Activated naive CD4-positive, alpha-beta T cell treated with anti-CD3 and anti-CD28 coated beads, Interleukin-2, amount 10 ng/mL, durations not matched to agents 7 days and 5 days (primary cell): ENCODE results near the gene PARP8.
A peak's percentile ranks its signal among the peaks of the same experiment; 100 is the strongest.
"Not testable (repeated sequence)": the region's sequence is repeated elsewhere in the genome, so short reads cannot be mapped to it uniquely, and the experiment has no call there.

Experiments
- CTCF ChIA-PET: fragments of 350-600 bp; sonication (Branson Sonifier 250); formaldehyde crosslinking; loops from one replicate; lab custom pipeline; 2021; ENCODE audit warnings: antibody characterized with exemption; lab: Charles Lee
- DNase-seq: peaks from one replicate; pipeline ENCODE4 v3.0.0-alpha.2; 2020
- H3K27ac Mint-ChIP-seq: one replicate; pipeline ENCODE4 v1.8.0; 2021; ENCODE audit warnings: mild to moderate bottlenecking, moderate library complexity, mixed read lengths
- H3K27me3 Mint-ChIP-seq: one replicate; pipeline ENCODE4 v1.8.0; 2021; ENCODE audit warnings: mild to moderate bottlenecking, mixed read lengths
- H3K36me3 Mint-ChIP-seq: one replicate; pipeline ENCODE4 v1.8.0; 2021; ENCODE audit warnings: mixed read lengths
- H3K4me1 Mint-ChIP-seq: one replicate; pipeline ENCODE4 v1.8.0; 2021; ENCODE audit warnings: mixed read lengths
- H3K4me3 Mint-ChIP-seq: one replicate; pipeline ENCODE4 v1.8.0; 2021; ENCODE audit warnings: mild to moderate bottlenecking, moderate library complexity, mixed read lengths
- H3K9me3 Mint-ChIP-seq: one replicate; pipeline ENCODE4 v1.8.0; 2021; ENCODE audit warnings: mixed read lengths

Gene PARP8

GRCh38 chr5:50752800-50753199 lies 86.4 kb downstream of the PARP8 start:
- Mint-ChIP-seq H3K27me3 (no peaks in the 10 kb centered on the region), H3K27ac (no peak overlapping the region), H3K9me3 (peaks cover 7% of the 10 kb centered on the region), H3K4me3 (no peak overlapping the region), H3K4me1 (peaks cover 23% of the 10 kb centered on the region), H3K36me3 (peaks cover 32% of the 10 kb centered on the region)
- DNase-seq: no peak
- CTCF ChIA-PET: interaction anchor here (1.4 kb wide), 1 partner anchor 10 kb away, joined by 4 read pairs; no protein-coding TSS in a partner anchor

- Mint-ChIP-seq H3K36me3 (peaks cover 50% of the 10 kb centered on the region), H3K27ac (no peak overlapping the region), H3K4me3 (no peak overlapping the region)
Observed at GRCh38 chr5:50759526-50760270, 93.3 kb downstream of the PARP8 start.

GRCh38 chr5:50763351-50763750 lies 96.9 kb downstream of the PARP8 start:
- H3K36me3 Mint-ChIP-seq: peaks cover 49% of the 10 kb centered on the region
- no peak overlapping the region for H3K27ac Mint-ChIP-seq
- CTCF ChIA-PET: no interaction called here
- no peaks in the 10 kb centered on the region for H3K9me3 Mint-ChIP-seq
- H3K4me3 Mint-ChIP-seq: no peak overlapping the region
- no peak for DNase-seq
- H3K4me1 Mint-ChIP-seq: peaks cover 2% of the 10 kb centered on the region
- no peaks in the 10 kb centered on the region for H3K27me3 Mint-ChIP-seq

More at GRCh38 chr5:50759526-50760270, 93.3 kb downstream of the PARP8 start:
- Mint-ChIP-seq H3K27me3 (no peaks in the 10 kb centered on the region), H3K9me3 (peaks cover 4% of the 10 kb centered on the region), H3K4me1 (no peaks in the 10 kb centered on the region)
- DNase-seq: no peak
- CTCF ChIA-PET: no interaction called here

GRCh38 chr5:50763846-50764245 lies 97.4 kb downstream of the PARP8 start:
- peaks cover 6% of the 10 kb centered on the region for H3K4me1 Mint-ChIP-seq
- no peaks in the 10 kb centered on the region for H3K9me3 Mint-ChIP-seq
- no peak for DNase-seq
- CTCF ChIA-PET: interaction anchor here (1.0 kb wide), 1 partner anchor 262 kb away, joined by 3 read pairs; no protein-coding TSS in a partner anchor
- H3K36me3 Mint-ChIP-seq: peaks cover 54% of the 10 kb centered on the region
- no peaks in the 10 kb centered on the region for H3K27me3 Mint-ChIP-seq
- peak overlapping the region; percentile 28 for H3K27ac Mint-ChIP-seq
- no peak overlapping the region for H3K4me3 Mint-ChIP-seq

GRCh38 chr5:50766042-50766441 lies 99.6 kb downstream of the PARP8 start:
- CTCF ChIA-PET: interaction anchor here (1.0 kb wide), 1 partner anchor 15 kb away, joined by 3 read pairs; no protein-coding TSS in a partner anchor
- peaks cover 7% of the 10 kb centered on the region for H3K4me1 Mint-ChIP-seq
- no peaks in the 10 kb centered on the region for H3K9me3 Mint-ChIP-seq
- no peaks in the 10 kb centered on the region for H3K27me3 Mint-ChIP-seq
- no peak overlapping the region for H3K4me3 Mint-ChIP-seq
- no peak for DNase-seq
- peaks cover 54% of the 10 kb centered on the region for H3K36me3 Mint-ChIP-seq
- no peak overlapping the region for H3K27ac Mint-ChIP-seq

- CTCF ChIA-PET: interaction anchor here (1.5 kb wide), 1 partner anchor 17 kb away, joined by 4 read pairs; no protein-coding TSS in a partner anchor
- Mint-ChIP-seq H3K4me3 (no peak overlapping the region), H3K27me3 (no peaks in the 10 kb centered on the region), H3K4me1 (peaks cover 7% of the 10 kb centered on the region), H3K27ac (no peak overlapping the region), H3K36me3 (peaks cover 53% of the 10 kb centered on the region), H3K9me3 (no peaks in the 10 kb centered on the region)
- no peak for DNase-seq
Observed at GRCh38 chr5:50766462-50766861, 100.0 kb downstream of the PARP8 start.

GRCh38 chr5:50766967-50767366 lies 100.5 kb downstream of the PARP8 start:
- Mint-ChIP-seq H3K36me3 (peaks cover 54% of the 10 kb centered on the region), H3K27ac (no peak overlapping the region), H3K27me3 (no peaks in the 10 kb centered on the region), H3K4me1 (peaks cover 7% of the 10 kb centered on the region), H3K4me3 (no peak overlapping the region), H3K9me3 (peaks cover under 1% of the 10 kb centered on the region)
- no peak for DNase-seq
- CTCF ChIA-PET: interaction anchor here (1.5 kb wide), 1 partner anchor 17 kb away, joined by 4 read pairs; no protein-coding TSS in a partner anchor

GRCh38 chr5:50767588-50767987 lies 101.2 kb downstream of the PARP8 start:
- Mint-ChIP-seq H3K27me3 (no peaks in the 10 kb centered on the region), H3K27ac (no peak overlapping the region), H3K4me3 (no peak overlapping the region), H3K9me3 (peaks cover 3% of the 10 kb centered on the region), H3K4me1 (peaks cover 7% of the 10 kb centered on the region), H3K36me3 (peaks cover 55% of the 10 kb centered on the region)
- CTCF ChIA-PET: interaction anchor here (1.5 kb wide), 1 partner anchor 16 kb away, joined by 4 read pairs; no protein-coding TSS in a partner anchor
- DNase-seq: no peak

GRCh38 chr5:50768634-50769033 lies 102.2 kb downstream of the PARP8 start:
- CTCF ChIA-PET: no interaction called here
- H3K27ac Mint-ChIP-seq: no peak overlapping the region

GRCh38 chr5:50770441-50770840 lies 104.0 kb downstream of the PARP8 start:
- Mint-ChIP-seq H3K4me3 (no peak overlapping the region), H3K9me3 (peaks cover 12% of the 10 kb centered on the region), H3K4me1 (peaks cover 7% of the 10 kb centered on the region), H3K36me3 (peaks cover 64% of the 10 kb centered on the region), H3K27ac (no peak overlapping the region), H3K27me3 (no peaks in the 10 kb centered on the region)
- CTCF ChIA-PET: no interaction called here
- DNase-seq: no peak

More at GRCh38 chr5:50768634-50769033, 102.2 kb downstream of the PARP8 start:
- Mint-ChIP-seq H3K9me3 (peaks cover 8% of the 10 kb centered on the region), H3K27me3 (no peaks in the 10 kb centered on the region), H3K4me1 (peaks cover 7% of the 10 kb centered on the region), H3K36me3 (peaks cover 59% of the 10 kb centered on the region), H3K4me3 (no peak overlapping the region)
- DNase-seq: no peak

GRCh38 chr5:50774446-50775175 lies 108.2 kb downstream of the PARP8 start:
- Mint-ChIP-seq H3K9me3 (peaks cover 12% of the 10 kb centered on the region), H3K36me3 (peaks cover 65% of the 10 kb centered on the region)
- H3K27me3 Mint-ChIP-seq, CTCF ChIA-PET, H3K4me1 Mint-ChIP-seq, H3K27ac Mint-ChIP-seq, H3K4me3 Mint-ChIP-seq, DNase-seq: not testable (repeated sequence)

GRCh38 chr5:50786073-50786472 lies 119.6 kb downstream of the PARP8 start:
- H3K36me3 Mint-ChIP-seq: peaks cover 39% of the 10 kb centered on the region
- no peaks in the 10 kb centered on the region for H3K9me3 Mint-ChIP-seq
- H3K27ac Mint-ChIP-seq: no peak overlapping the region
- no peaks in the 10 kb centered on the region for H3K27me3 Mint-ChIP-seq
- no peaks in the 10 kb centered on the region for H3K4me1 Mint-ChIP-seq
- CTCF ChIA-PET: no interaction called here
- no peak for DNase-seq
- no peak overlapping the region for H3K4me3 Mint-ChIP-seq

- H3K36me3 Mint-ChIP-seq: peaks cover 41% of the 10 kb centered on the region
- no peak overlapping the region for H3K4me3 Mint-ChIP-seq
- H3K27ac Mint-ChIP-seq: no peak overlapping the region
- DNase-seq: no peak
- CTCF ChIA-PET: no interaction called here
- H3K9me3 Mint-ChIP-seq: no peaks in the 10 kb centered on the region
- no peaks in the 10 kb centered on the region for H3K4me1 Mint-ChIP-seq
- H3K27me3 Mint-ChIP-seq: no peaks in the 10 kb centered on the region
Observed at GRCh38 chr5:50791813-50792212, 125.4 kb downstream of the PARP8 start.

GRCh38 chr5:50792843-50793242 lies 126.4 kb downstream of the PARP8 start:
- H3K36me3 Mint-ChIP-seq: peaks cover 39% of the 10 kb centered on the region
- H3K27ac Mint-ChIP-seq: peak overlapping the region; percentile 37
- H3K27me3 Mint-ChIP-seq: no peaks in the 10 kb centered on the region
- no peak overlapping the region for H3K4me3 Mint-ChIP-seq
- H3K9me3 Mint-ChIP-seq: no peaks in the 10 kb centered on the region
- CTCF ChIA-PET: no interaction called here
- DNase-seq: no peak
- no peaks in the 10 kb centered on the region for H3K4me1 Mint-ChIP-seq
